H9 (cell line): Measurements from ENCODE around the gene HOXA1. TPM values are rescaled to one million over a fixed set of nuclear protein-coding genes. Genes with fewer than 3 reads are reported as not detected.

Source experiments
- DNase-seq: peaks from one replicate; pipeline ENCODE4 v3.0.0-alpha.2; 2017
- H2AFZ ChIP-seq: one replicate; pipeline ENCODE4 v1.6.1; 2013; ENCODE audit warnings: mild to moderate bottlenecking, low read length, control low read depth, moderate library complexity
- H2AK5ac ChIP-seq: 2 replicates; pipeline ENCODE4 v1.6.1; 2013; ENCODE audit warnings: low read length, control low read depth, mixed read lengths; ENCODE audit not compliant: insufficient read length
- H2BK120ac ChIP-seq: one replicate; pipeline ENCODE4 v1.6.1; 2013; ENCODE audit warnings: low read depth, mild to moderate bottlenecking, low read length, control low read depth, inconsistent platforms; ENCODE audit not compliant: poor library complexity, severe bottlenecking
- H2BK12ac ChIP-seq: 2 replicates; pipeline ENCODE4 v1.6.1; 2013; ENCODE audit warnings: low read length, control low read depth, mixed read lengths, low read depth; ENCODE audit not compliant: insufficient read length
- H2BK15ac ChIP-seq: 2 replicates; pipeline ENCODE4 v1.6.1; 2013; ENCODE audit warnings: low read depth, low read length, control low read depth
- H2BK20ac ChIP-seq: one replicate; pipeline ENCODE4 v1.6.1; 2013; ENCODE audit warnings: low read depth, mild to moderate bottlenecking, low read length, control low read depth, inconsistent platforms; ENCODE audit not compliant: poor library complexity, severe bottlenecking
- H2BK5ac ChIP-seq: 2 replicates; pipeline ENCODE4 v1.6.1; 2013; ENCODE audit warnings: low read length, control low read depth, mixed read lengths; ENCODE audit not compliant: insufficient read length
- H3K14ac ChIP-seq: 2 replicates; pipeline ENCODE4 v1.6.1; 2013; ENCODE audit warnings: low read length, control low read depth; ENCODE audit not compliant: insufficient read depth
- H3K18ac ChIP-seq: 2 replicates; pipeline ENCODE4 v1.6.1; 2013; ENCODE audit warnings: low read depth, mild to moderate bottlenecking, mixed read lengths, low read length, control low read depth; ENCODE audit not compliant: insufficient read length
- H3K23ac ChIP-seq: 2 replicates; pipeline ENCODE4 v1.6.1; 2013; ENCODE audit warnings: low read length, control low read depth, mixed read lengths, low read depth; ENCODE audit not compliant: insufficient read length
- H3K23me2 ChIP-seq: 2 replicates; pipeline ENCODE4 v1.6.1; 2013; ENCODE audit warnings: low read depth, mild to moderate bottlenecking, mixed read lengths, low read length, control low read depth; ENCODE audit not compliant: insufficient read length, poor library complexity, severe bottlenecking
- H3K27ac ChIP-seq: 2 replicates; pipeline ENCODE4 v1.5.1; 2013; ENCODE audit warnings: low read length, control low read depth, mixed read lengths, low read depth; ENCODE audit not compliant: insufficient read length
- H3K27me3 ChIP-seq: 2 replicates; pipeline ENCODE4 v1.6.1; 2013; ENCODE audit warnings: low read length, control low read depth, inconsistent platforms; ENCODE audit not compliant: insufficient read depth
- H3K4ac ChIP-seq: 2 replicates; pipeline ENCODE4 v1.6.1; 2013; ENCODE audit warnings: low read depth, mild to moderate bottlenecking, control low read depth, inconsistent platforms, low read length, moderate library complexity
- H3K4me1 ChIP-seq: 2 replicates; pipeline ENCODE4 v1.6.1; 2013; ENCODE audit warnings: low read length, control low read depth, inconsistent platforms; ENCODE audit not compliant: insufficient read depth
- H3K4me2 ChIP-seq: 2 replicates; pipeline ENCODE4 v1.6.1; 2013; ENCODE audit warnings: low read length, control low read depth, mixed read lengths; ENCODE audit not compliant: insufficient read length, insufficient read depth
- H3K56ac ChIP-seq: 2 replicates; pipeline ENCODE4 v1.6.1; 2013; ENCODE audit warnings: low read depth, mild to moderate bottlenecking, mixed read lengths, low read length, control low read depth; ENCODE audit not compliant: insufficient read length
- H3K79me1 ChIP-seq: 2 replicates; pipeline ENCODE4 v1.6.1; 2013; ENCODE audit warnings: low read depth, mild to moderate bottlenecking, moderate library complexity, low read length, control low read depth, inconsistent platforms; ENCODE audit not compliant: insufficient read depth, poor library complexity, severe bottlenecking
- H3K79me2 ChIP-seq: 2 replicates; pipeline ENCODE4 v1.6.1; 2013; ENCODE audit warnings: low read length, control low read depth, inconsistent platforms; ENCODE audit not compliant: insufficient read depth
- H3K9ac ChIP-seq: 2 replicates; pipeline ENCODE4 v1.6.1; 2013; ENCODE audit warnings: low read length, control low read depth, mixed read lengths; ENCODE audit not compliant: insufficient read length; ENCODE audit errors: extremely low read depth
- H3K9me3 ChIP-seq: one replicate; pipeline ENCODE4 v1.6.1; 2013; ENCODE audit warnings: low read depth, low read length, inconsistent platforms; ENCODE audit not compliant: control insufficient read depth
- H3T11ph ChIP-seq: one replicate; pipeline ENCODE4 v1.6.1; 2013; ENCODE audit warnings: mild to moderate bottlenecking, low read length, control low read depth, inconsistent platforms
- H4K20me1 ChIP-seq: one replicate; pipeline ENCODE4 v1.6.1; 2013; ENCODE audit not compliant: control insufficient read depth, insufficient read length, insufficient read depth
- H4K5ac ChIP-seq: 2 replicates; pipeline ENCODE4 v1.6.1; 2013; ENCODE audit warnings: low read depth, mild to moderate bottlenecking, mixed read lengths, low read length, control low read depth; ENCODE audit not compliant: insufficient read length
- H4K8ac ChIP-seq: replicated peaks from 2 replicates; pipeline ENCODE4 v1.6.1; 2013; ENCODE audit warnings: low read length, control low read depth, mixed read lengths, low read depth; ENCODE audit not compliant: insufficient read length
- H4K91ac ChIP-seq: 2 replicates; pipeline ENCODE4 v1.6.1; 2013; ENCODE audit warnings: low read depth, mild to moderate bottlenecking, moderate library complexity, mixed read lengths, low read length, control low read depth; ENCODE audit not compliant: insufficient read length
- H3K27ac Mint-ChIP-seq, 3 experiments: 2 replicates in 2 of 3; 3 replicates in 1 of 3; pipeline ENCODE4 v1.8.0; 2020 to 2021; ENCODE audit warnings: mixed read lengths in 3 of 3, mild to moderate bottlenecking in 1 of 3, moderate library complexity in 1 of 3
- H3K27me3 Mint-ChIP-seq: 2 replicates; pipeline ENCODE4 v1.8.0; 2021; ENCODE audit warnings: low read depth, mild to moderate bottlenecking, moderate library complexity, mixed read lengths
- H3K36me3 Mint-ChIP-seq, 3 experiments: 2 replicates in 2 of 3; 3 replicates in 1 of 3; pipeline ENCODE4 v1.8.0; 2020 to 2021; ENCODE audit warnings: low read depth in 3 of 3, mixed read lengths in 3 of 3; ENCODE audit not compliant: insufficient read depth in 1 of 3
- H3K4me1 Mint-ChIP-seq, 2 experiments: 2 replicates each; pipeline ENCODE4 v1.8.0; 2020; ENCODE audit warnings: mixed read lengths in 2 of 2
- H3K4me3 Mint-ChIP-seq, 2 experiments: 2 replicates in 1 of 2; 3 replicates in 1 of 2; pipeline ENCODE4 v1.8.0; 2020 to 2021; ENCODE audit warnings: mild to moderate bottlenecking in 2 of 2, mixed read lengths in 2 of 2, moderate library complexity in 1 of 2
- H3K9me3 Mint-ChIP-seq, 2 experiments: 2 replicates in 1 of 2; 3 replicates in 1 of 2; pipeline ENCODE4 v1.8.0; 2020; ENCODE audit warnings: mild to moderate bottlenecking in 2 of 2, mixed read lengths in 2 of 2, moderate library complexity in 1 of 2
- CTCF ChIP-seq: fragments of 200-600 bp; sonication (generic); conservative IDR thresholded peaks from 3 replicates; pipeline ENCODE4 v1.8.0; 2021; ENCODE audit warnings: antibody characterized with exemption, mild to moderate bottlenecking
- WGBS: extraction: QIAGEN DNeasy Blood & Tissue Kit; methylation state at CpG from one replicate; pipeline ENCODE4 v1.1.7; 2013; ENCODE audit warnings: missing lambda C conversion rate, low lambda C conversion rate, mixed read lengths; ENCODE audit not compliant: insufficient read length; ENCODE audit errors: extremely low coverage; 5-methylcytosine and 5-hydroxymethylcytosine counted together
- total RNA-seq: library from RNA; stranded (reverse); gene quantifications from 2 replicates; pipeline ENCODE4 v1.2.1, GENCODE V29; 2021

The HOXA1 gene
- total RNA-seq, 1 experiment from 2014 or later = not detected

- Histone ChIP-seq H3K4ac (no peak overlapping the region), H3K18ac (no peak overlapping the region), H3K79me2 (no peaks in the 10 kb centered on the region), H3K23me2 (peaks cover 5% of the 10 kb centered on the region), H2AFZ (no peak overlapping the region), H2BK120ac (no peak overlapping the region), H3K56ac (no peak overlapping the region), H3T11ph (no peak overlapping the region), H2BK20ac (no peak overlapping the region), H4K8ac (no peak overlapping the region), H2BK12ac (no peak overlapping the region), H3K27ac (no peak overlapping the region), H2AK5ac (no peak overlapping the region), H3K79me1 (no peaks in the 10 kb centered on the region), H3K9me3 (no peaks in the 10 kb centered on the region), H4K5ac (no peak overlapping the region), H2BK15ac (no peak overlapping the region), H4K20me1 (peaks cover 2% of the 10 kb centered on the region), H2BK5ac (no peak overlapping the region), H3K27me3 (peaks cover 96% of the 10 kb centered on the region), H3K23ac (no peak overlapping the region), H3K4me2 (peak overlapping the region; percentile 6), H3K4me1 (no peaks in the 10 kb centered on the region), H3K9ac (no peak overlapping the region), H3K14ac (no peak overlapping the region), H4K91ac (no peak overlapping the region)
- no peak overlapping the region; a peak in 1 of 7 replicates for H3K27ac Mint-ChIP-seq
- no peak for DNase-seq
- H3K27me3 Mint-ChIP-seq = peaks cover 100% of the 10 kb centered on the region
- H3K4me3 Mint-ChIP-seq = no peak overlapping the region; a peak in 1 of 5 replicates
- TF ChIP-seq CTCF = no peak
- WGBS = no CpG with 5 or more reads among the region's 8 CpGs
- H3K4me1 Mint-ChIP-seq = peaks cover 23 to 51% of the 10 kb centered on the region in 2 experiments
- no peaks in the 10 kb centered on the region for H3K36me3 Mint-ChIP-seq
- H3K9me3 Mint-ChIP-seq = peaks cover 8 to 22% of the 10 kb centered on the region in 2 experiments
Measured at GRCh38 chr7:27100694-27101170, 4.9 kb upstream of the HOXA1 start.
